ENCODE data around the gene MARK1.
A peak's percentile ranks its signal among the peaks of the same experiment; 100 is the strongest.

The MARK1 gene

GRCh38 chr1:220527908-220528678 lies at the start of gene MARK1:
MARK1 (plus strand) TSS chr1:220528136; CDS start chr1:220528823, 687 bp downstream.
- DNase-seq (ENCODE audit: low spot score): peak; percentile 95

- DNase-seq (ENCODE audit: low spot score): no peak
These were observed 44.2 kb upstream of the MARK1 start for GRCh38 chr1:220483700-220484099.

GRCh38 chr1:220484135-220484534 lies 43.8 kb upstream of the MARK1 start:
- no peak for DNase-seq (ENCODE audit: low spot score)

DNA sequence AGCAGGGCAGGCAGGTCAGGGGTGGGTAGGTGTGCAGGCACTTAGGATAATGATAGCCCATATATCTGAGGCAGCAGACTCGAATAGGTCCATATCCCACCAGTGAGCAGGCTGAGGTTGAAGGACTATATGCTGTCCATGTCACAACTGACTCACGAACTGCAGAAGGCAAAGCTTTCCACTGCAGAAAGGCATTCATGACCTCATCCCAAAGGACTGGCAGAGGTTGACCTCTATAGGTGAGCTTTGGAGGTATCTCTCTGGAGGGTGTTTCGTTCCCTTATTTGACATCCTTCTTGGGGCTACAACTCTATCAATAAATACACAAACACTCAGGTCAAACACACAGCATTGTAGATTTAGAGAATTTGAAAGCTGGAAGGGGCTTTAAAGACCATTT lies 42.8 kb upstream of the MARK1 start:
- DNase-seq (ENCODE audit: low spot score): no peak

GRCh38 chr1:220485791-220486190 lies 42.1 kb upstream of the MARK1 start:
- DNase-seq (ENCODE audit: low spot score): no peak

DNA sequence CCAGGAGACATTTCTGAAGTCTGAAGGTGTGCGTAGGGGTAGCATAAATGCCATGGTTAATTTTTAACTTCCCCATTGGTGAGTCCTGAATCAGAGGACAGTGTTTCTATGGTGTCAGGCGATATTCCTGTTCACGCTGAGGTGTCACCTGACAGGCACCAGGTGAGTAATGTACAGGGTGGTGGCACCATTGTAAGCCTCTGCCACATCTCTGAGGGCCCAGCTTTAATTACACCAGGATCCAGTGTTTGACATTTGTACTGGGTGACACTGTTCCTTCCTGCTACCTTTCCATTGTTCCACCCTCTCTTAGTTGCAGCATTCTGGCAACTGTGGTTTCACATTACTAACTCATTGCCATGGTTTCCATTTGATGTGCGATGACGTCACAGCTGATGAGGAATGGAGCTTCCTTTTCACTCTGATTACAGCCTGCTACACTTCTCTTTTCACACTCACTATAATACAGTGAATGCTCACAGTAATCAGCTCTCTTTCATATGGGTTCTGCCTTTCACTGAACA lies 40.6 kb upstream of the MARK1 start:
- no peak for DNase-seq (ENCODE audit: low spot score)

GRCh38 chr1:220491891-220492290 lies 36.0 kb upstream of the MARK1 start:
- no peak for DNase-seq (ENCODE audit: low spot score)

GRCh38 chr1:220497220-220497947 lies 30.6 kb upstream of the MARK1 start:
- DNase-seq (ENCODE audit: low spot score): no peak

DNA sequence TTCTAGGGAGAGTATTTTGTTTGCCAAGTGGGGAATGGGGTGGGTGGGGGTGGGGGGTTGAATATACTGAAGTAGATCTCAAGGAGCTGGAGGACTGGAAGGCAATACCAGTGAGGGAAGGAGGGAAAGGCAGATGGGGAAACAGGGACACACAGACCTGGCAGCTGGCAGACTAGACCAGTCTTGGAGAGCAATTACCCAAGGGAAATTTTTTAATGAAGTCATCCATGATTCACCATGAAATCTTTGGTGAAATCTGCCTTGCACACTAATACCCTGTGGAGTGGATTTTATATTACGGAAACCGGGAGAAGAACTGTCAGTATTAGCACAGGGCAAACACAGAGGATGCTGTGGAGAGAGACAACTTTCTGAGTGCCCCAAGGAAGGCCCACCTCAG lies 29.7 kb upstream of the MARK1 start:
- DNase-seq (ENCODE audit: low spot score): peak; percentile 78

- no peak for DNase-seq (ENCODE audit: low spot score)
These were observed 27.6 kb upstream of the MARK1 start for GRCh38 chr1:220500372-220500771.

GRCh38 chr1:220504329-220504728 lies 23.6 kb upstream of the MARK1 start:
- no peak for DNase-seq (ENCODE audit: low spot score)

DNA sequence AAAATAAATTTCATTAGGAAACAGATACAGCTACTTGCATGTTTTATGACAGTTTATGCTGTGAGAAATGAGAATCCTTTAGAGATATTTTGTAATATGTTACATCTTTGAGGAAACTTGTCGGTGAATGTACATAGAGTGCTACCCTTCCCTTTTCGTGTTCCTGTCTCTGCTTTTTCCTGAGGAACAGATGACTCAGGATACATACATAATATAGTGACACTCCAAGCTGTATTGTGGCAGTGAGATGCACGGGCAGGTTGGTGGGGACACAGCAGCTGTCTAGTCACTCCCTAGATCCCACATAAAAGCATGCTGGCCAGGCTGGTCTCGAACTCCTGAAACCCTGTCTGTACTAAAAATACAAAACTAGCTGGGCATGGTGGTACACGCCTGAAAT lies 20.9 kb upstream of the MARK1 start:
- DNase-seq (ENCODE audit: low spot score): no peak

- DNase-seq (ENCODE audit: low spot score): no peak
These were observed 16.8 kb upstream of the MARK1 start for GRCh38 chr1:220511179-220511578.

DNA sequence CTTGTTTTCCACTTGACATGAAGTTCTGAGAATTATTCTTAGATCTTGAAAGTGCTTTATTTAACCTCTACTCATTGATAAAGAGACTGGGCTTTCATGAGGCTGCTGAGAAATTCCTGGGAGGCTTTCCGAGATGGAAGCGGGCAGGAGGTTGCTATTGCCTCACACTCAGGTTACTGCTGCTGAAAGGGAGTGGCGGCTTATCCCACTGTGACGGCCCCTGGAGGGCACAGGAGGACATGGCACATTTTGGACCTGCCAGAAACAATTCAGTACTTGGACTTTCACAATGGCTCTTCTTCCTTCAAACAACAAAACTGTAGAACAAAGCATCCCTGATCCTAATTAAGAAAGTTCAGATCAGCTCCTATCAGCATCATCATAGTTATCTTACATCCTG lies 16.2 kb upstream of the MARK1 start:
- no peak for DNase-seq (ENCODE audit: low spot score)

GRCh38 chr1:220513834-220514233 lies 14.1 kb upstream of the MARK1 start:
- DNase-seq (ENCODE audit: low spot score): no peak

DNA sequence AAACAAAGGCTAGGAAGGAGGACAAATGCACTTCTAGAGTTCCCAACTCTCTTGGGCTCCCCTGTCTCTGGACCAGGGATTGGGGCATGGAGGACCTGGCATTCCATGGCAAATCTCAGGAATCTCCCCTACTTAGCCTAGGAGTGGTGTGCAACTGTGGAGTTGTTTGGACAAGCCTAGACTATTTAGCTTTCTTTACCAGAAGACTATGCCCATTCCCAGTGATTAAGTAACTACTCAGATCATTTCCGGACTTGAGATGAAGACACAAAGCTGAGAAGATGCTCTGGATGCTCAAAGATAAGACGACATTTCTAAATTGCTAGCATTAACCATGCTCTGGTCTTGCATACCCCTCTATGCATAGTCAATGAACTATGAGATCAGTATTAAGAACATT lies 13.7 kb upstream of the MARK1 start:
- no peak for DNase-seq (ENCODE audit: low spot score)

- DNase-seq (ENCODE audit: low spot score): no peak
These were observed 11.8 kb upstream of the MARK1 start for GRCh38 chr1:220516014-220516721.

DNA sequence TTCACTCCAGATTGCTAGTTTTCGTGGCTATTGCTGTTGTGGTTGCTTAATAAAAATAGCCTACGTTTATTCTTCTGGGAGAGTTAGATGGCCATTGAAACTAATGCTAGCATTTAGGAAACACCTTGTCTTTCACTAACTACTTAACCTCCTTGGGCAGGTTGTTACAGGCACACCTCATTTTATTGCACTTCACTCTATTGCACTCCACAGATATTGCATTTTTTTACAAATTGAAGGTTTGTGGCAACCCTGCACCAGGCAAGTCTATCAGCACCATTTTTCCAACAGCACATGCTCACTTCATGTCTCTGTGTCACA lies 11.3 kb upstream of the MARK1 start:
- DNase-seq (ENCODE audit: low spot score): no peak

DNA sequence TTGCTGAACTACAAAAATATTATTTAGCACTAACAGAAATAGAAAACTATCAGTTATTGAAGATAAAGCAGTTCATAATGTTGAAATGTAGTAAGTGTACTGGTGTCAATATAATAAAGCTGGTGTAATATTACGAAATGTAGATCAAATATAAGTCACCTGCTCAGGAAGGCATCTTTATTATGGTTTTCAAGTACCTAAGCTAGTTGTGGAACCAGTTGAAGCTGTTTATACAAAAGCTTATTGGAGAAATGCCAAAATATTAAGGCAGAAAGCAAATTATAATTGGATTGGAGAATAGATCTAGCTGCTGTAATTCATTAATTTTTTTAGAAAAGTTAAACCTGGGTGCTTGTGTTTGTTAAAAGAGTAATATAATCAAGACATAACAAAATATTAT lies 6.2 kb upstream of the MARK1 start:
- DNase-seq (ENCODE audit: low spot score): no peak

- peak; percentile 48 for DNase-seq (ENCODE audit: low spot score)
These were observed 1.6 kb upstream of the MARK1 start for GRCh38 chr1:220526294-220526693.

DNA sequence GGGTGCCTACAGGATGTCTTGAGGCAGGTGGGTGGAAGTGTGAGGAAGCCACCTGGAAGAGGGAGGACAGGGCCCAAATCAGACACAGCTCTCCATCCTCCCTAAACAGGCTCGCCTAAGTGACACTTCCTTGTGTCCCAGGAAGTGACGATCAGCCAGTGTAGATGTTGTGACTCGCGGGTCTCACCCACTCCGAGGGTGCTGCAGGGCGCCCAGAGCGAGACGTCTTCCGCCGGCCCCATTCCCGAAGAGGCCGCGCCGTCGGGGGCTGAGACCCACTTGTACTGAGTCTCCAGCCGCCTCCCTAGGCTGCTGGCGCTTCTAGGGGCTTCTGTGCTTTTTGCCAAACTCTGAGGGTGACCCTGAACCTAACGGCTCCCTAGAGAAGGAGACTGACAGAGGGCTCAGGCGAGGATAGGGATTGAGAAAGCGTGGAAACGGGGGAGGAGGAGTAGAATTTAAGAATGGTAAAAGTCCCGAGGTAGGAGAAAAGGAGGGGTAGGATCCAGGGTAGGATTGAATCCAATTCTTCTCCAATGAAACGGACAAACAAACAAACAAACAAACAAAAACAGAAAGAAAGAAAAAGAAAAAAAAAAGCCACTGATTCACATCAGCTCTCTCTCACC lies 543 bp upstream of the MARK1 start:
- peak; percentile 59 for DNase-seq (ENCODE audit: low spot score)

Measured in D341Med (cell line).